ENCODE data around the gene PRDM5. TPM values are rescaled to one million over a fixed set of nuclear protein-coding genes. Genes with fewer than 3 reads are reported as not detected.

The PRDM5 gene
- total RNA-seq, 2 experiments from 2014 or later: 0.14 to 0.22 TPM

DNA sequence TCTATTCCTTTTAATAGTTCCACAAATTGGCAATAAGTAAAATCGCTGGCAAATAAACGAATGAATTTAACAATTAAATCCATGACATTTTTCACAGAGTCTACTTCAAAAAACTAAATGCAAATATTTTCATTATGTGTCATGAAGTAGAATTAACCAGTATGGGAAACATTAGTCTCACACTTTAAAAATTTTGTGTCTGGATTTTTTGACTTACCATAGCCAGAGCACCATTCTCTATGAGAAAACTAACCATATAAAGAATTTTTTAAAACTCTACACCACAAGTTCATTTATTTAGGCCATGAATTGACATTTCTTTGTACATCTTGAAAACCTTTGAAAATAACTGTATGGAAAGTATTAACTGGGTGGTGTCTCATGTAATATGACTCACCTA is 41.2 kb downstream of the PRDM5 start:
- Histone ChIP-seq H3K27me3 (ENCODE audit: control insufficient read depth in 1 of 2, insufficient read depth in 2 of 2, low read length in 2 of 2) (no peaks in the 10 kb centered on the region), H3K9me3 (ENCODE audit: control insufficient read depth in 1 of 2, insufficient read depth in 1 of 2, low read length in 2 of 2) (no peaks in the 10 kb centered on the region), H3K36me3 (ENCODE audit: insufficient read depth, low read length) (no peaks in the 10 kb centered on the region), H3K27ac (ENCODE audit: low read depth in 1 of 2, low read length in 2 of 2) (no peak overlapping the region), H3K4me1 (ENCODE audit: insufficient read depth, low read length) (no peaks in the 10 kb centered on the region), H3K4me3 (ENCODE audit: low read length) (no peak overlapping the region)
- intact Hi-C loops (cut with DNase I, micrococcal nuclease): no loop called here
- Mint-ChIP-seq H3K4me1 (ENCODE audit: low read depth) (no peaks in the 10 kb centered on the region), H3K27ac (no peak overlapping the region), H3K9me3 (no peaks in the 10 kb centered on the region), H3K4me3 (no peak overlapping the region), H3K36me3 (ENCODE audit: low read depth) (no peaks in the 10 kb centered on the region), H3K27me3 (peaks cover 4% of the 10 kb centered on the region)
- ATAC-seq (ENCODE audit: poor library complexity): no peak
- ChIA-PET CTCF (no interaction called here), POLR2A (no interaction called here)
- DNase-seq: no peak
- TF ChIP-seq, protein P1, sequence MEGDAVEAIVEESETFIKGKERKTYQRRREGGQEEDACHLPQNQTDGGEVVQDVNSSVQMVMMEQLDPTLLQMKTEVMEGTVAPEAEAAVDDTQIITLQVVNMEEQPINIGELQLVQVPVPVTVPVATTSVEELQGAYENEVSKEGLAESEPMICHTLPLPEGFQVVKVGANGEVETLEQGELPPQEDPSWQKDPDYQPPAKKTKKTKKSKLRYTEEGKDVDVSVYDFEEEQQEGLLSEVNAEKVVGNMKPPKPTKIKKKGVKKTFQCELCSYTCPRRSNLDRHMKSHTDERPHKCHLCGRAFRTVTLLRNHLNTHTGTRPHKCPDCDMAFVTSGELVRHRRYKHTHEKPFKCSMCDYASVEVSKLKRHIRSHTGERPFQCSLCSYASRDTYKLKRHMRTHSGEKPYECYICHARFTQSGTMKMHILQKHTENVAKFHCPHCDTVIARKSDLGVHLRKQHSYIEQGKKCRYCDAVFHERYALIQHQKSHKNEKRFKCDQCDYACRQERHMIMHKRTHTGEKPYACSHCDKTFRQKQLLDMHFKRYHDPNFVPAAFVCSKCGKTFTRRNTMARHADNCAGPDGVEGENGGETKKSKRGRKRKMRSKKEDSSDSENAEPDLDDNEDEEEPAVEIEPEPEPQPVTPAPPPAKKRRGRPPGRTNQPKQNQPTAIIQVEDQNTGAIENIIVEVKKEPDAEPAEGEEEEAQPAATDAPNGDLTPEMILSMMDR (IDR thresholded peaks at IDR 0.05): no peak

DNA sequence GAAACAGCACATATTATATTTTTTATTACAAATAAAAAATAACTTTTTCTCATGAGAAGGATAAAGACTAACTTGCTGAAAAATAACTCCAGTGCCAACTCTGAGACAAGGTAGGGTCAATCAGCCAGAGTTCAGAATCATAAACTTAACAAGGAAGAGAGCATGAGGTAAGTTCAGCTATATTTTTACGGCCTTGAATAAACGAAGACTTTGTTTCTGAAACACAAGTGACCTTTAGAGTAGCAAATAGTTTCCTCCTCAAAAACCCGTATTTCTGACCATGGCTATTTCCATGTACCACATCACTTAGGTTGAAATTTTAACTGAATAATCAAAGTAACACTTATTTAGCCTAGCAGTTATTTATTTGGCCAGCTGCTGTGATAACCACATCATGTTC is 45.5 kb downstream of the PRDM5 start:
- no peaks in the 10 kb centered on the region for H3K4me1 ChIP-seq (ENCODE audit: insufficient read depth, low read length)
- no peaks in the 10 kb centered on the region for H3K27me3 ChIP-seq (ENCODE audit: control insufficient read depth in 1 of 2, insufficient read depth in 2 of 2, low read length in 2 of 2)
- no peak overlapping the region for H3K27ac ChIP-seq (ENCODE audit: low read depth in 1 of 2, low read length in 2 of 2)
- Mint-ChIP-seq H3K4me3 (no peak overlapping the region), H3K4me1 (ENCODE audit: low read depth) (no peaks in the 10 kb centered on the region), H3K27ac (no peak overlapping the region), H3K36me3 (ENCODE audit: low read depth) (no peaks in the 10 kb centered on the region), H3K9me3 (no peaks in the 10 kb centered on the region), H3K27me3 (peaks cover 4% of the 10 kb centered on the region)
- ATAC-seq (ENCODE audit: poor library complexity): no peak
- ChIA-PET POLR2A (no interaction called here), CTCF (no interaction called here)
- H3K4me3 ChIP-seq (ENCODE audit: low read length): no peak overlapping the region
- TF ChIP-seq, protein P1 (IDR thresholded peaks at IDR 0.05): no peak
- no peaks in the 10 kb centered on the region for H3K36me3 ChIP-seq (ENCODE audit: insufficient read depth, low read length)
- DNase-seq: no peak
- intact Hi-C loops (cut with DNase I, micrococcal nuclease): no loop called here
- no peaks in the 10 kb centered on the region for H3K9me3 ChIP-seq (ENCODE audit: control insufficient read depth in 1 of 2, insufficient read depth in 1 of 2, low read length in 2 of 2)

DNA sequence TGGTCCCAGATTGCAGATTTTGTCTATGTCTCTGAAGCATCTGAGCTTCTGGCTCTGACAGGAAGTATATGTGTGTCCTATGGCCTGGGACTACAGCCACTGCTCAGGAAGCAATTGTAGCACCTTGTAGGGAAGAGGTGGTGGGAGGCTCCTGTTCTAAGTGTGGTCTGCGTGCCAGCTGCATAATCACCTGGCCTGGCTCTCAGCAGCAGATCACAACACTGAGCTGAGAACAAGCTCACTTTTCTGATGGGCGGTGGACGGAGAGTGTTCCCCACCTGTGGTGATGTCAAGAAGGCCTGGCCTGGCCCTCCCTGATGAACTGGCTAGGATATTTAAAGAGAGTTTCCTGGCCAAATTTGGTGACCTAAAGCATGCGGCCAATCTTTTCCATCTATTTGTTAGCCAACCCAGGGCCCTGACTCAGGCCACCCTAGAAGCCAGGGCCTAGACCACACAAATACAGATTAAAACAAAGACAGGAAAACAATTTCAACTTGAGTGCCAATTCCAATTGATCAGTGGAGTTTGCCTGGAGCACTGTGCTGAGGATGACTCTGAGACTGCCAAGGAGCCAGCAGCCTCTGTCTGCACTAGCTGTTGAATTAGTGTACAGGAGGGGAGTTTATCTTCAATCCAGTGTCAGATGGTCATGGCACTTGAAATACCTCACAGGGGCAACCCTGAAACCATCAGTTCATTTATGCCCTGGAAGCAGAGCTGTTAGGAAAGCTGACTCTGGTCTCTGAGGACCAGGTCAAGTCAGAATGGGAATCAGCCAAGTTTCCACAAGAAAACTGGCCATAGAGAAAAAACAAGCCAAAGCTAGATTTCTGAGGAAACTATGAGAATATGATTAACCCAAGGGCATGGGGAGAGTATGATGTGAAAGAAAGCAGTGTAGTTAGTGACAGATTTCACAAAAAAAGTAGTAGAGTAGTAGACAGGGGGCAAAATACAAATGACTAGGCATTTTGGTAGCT is 47.4 kb downstream of the PRDM5 start:
- no peaks in the 10 kb centered on the region for H3K4me1 ChIP-seq (ENCODE audit: insufficient read depth, low read length)
- no peak overlapping the region for H3K4me3 ChIP-seq (ENCODE audit: low read length)
- H3K27me3 ChIP-seq (ENCODE audit: control insufficient read depth in 1 of 2, insufficient read depth in 2 of 2, low read length in 2 of 2): no peaks in the 10 kb centered on the region
- H3K27ac ChIP-seq (ENCODE audit: low read depth in 1 of 2, low read length in 2 of 2): no peak overlapping the region
- no peak overlapping the region for H3K4me3 Mint-ChIP-seq
- DNase-seq (no peak), ATAC-seq (ENCODE audit: poor library complexity) (no peak)
- ChIA-PET POLR2A (no interaction called here), CTCF (interaction anchor here (0.5 kb wide), 1 partner anchor 851 kb away, joined by 3 read pairs; no protein-coding TSS in a partner anchor)
- no peaks in the 10 kb centered on the region for H3K4me1 Mint-ChIP-seq (ENCODE audit: low read depth)
- peaks cover 4% of the 10 kb centered on the region for H3K27me3 Mint-ChIP-seq
- TF ChIP-seq, protein P1 (IDR thresholded peaks at IDR 0.05): no peak
- no peaks in the 10 kb centered on the region for H3K36me3 Mint-ChIP-seq (ENCODE audit: low read depth)
- intact Hi-C loops (cut with DNase I, micrococcal nuclease): loop anchor here in 1 of 2 experiments (5.0 kb wide), 1 partner anchor 177 kb away; no protein-coding TSS in a partner anchor
- no peaks in the 10 kb centered on the region for H3K9me3 ChIP-seq (ENCODE audit: control insufficient read depth in 1 of 2, insufficient read depth in 1 of 2, low read length in 2 of 2)
- no peak overlapping the region for H3K27ac Mint-ChIP-seq
- no peaks in the 10 kb centered on the region for H3K36me3 ChIP-seq (ENCODE audit: insufficient read depth, low read length)
- H3K9me3 Mint-ChIP-seq: no peaks in the 10 kb centered on the region

All from CD4-positive, alpha-beta T cell (primary cell).